Measurements from ENCODE around the gene EXOSC7. TPM values are rescaled to one million over a fixed set of nuclear protein-coding genes. Genes with fewer than 3 reads are reported as not detected.

Gene EXOSC7
- total and polyA plus RNA-seq, 7 donors = 27.8 to 54.8 (median 39.4) TPM

DNA sequence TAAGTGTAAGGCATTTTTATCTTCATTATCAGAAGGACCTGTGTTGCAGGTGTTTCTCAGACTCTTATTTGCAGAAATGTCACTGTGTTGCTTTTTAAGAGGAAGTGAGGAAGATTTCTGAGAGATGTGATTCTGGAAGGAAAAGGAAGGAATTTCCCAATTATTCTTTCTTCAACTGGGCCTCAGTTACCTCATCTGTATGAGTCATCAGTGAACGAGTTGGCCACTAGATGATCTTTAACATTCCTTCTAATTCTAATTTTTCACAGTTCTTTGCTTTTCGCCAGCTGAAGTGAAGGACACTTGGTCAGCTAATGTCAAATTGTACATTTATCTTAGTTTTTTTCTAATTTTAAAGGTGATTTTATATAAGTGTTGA lies 79.0 kb downstream of the EXOSC7 start:
- H3K4me3 ChIP-seq = no peak overlapping the region
- H3K4me1 ChIP-seq = peaks cover 36% of the 10 kb centered on the region
- intact Hi-C loops (cut with DNase I) = loop anchor here in 1 of 2 donors (5.0 kb wide), 1 partner anchor 62 kb away; no protein-coding TSS in a partner anchor
- H3K9me3 ChIP-seq = no peaks in the 10 kb centered on the region
- DNase-seq = no peak
- WGBS, 3 donors = 48 to 55% (median 51%) methylated on average over 2 of the region's 2 CpGs
- H3K27ac ChIP-seq = peak overlapping the region; percentile 20
- TF ChIP-seq, protein P1, sequence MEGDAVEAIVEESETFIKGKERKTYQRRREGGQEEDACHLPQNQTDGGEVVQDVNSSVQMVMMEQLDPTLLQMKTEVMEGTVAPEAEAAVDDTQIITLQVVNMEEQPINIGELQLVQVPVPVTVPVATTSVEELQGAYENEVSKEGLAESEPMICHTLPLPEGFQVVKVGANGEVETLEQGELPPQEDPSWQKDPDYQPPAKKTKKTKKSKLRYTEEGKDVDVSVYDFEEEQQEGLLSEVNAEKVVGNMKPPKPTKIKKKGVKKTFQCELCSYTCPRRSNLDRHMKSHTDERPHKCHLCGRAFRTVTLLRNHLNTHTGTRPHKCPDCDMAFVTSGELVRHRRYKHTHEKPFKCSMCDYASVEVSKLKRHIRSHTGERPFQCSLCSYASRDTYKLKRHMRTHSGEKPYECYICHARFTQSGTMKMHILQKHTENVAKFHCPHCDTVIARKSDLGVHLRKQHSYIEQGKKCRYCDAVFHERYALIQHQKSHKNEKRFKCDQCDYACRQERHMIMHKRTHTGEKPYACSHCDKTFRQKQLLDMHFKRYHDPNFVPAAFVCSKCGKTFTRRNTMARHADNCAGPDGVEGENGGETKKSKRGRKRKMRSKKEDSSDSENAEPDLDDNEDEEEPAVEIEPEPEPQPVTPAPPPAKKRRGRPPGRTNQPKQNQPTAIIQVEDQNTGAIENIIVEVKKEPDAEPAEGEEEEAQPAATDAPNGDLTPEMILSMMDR (IDR thresholded peaks at IDR 0.05) = no peak
- no peaks in the 10 kb centered on the region for H3K27me3 ChIP-seq (ENCODE audit: insufficient read depth in 3 of 3, low read length in 2 of 3)
- H3K36me3 ChIP-seq (ENCODE audit: insufficient read depth in 1 of 2, low read depth in 1 of 2) = no peaks in the 10 kb centered on the region
- ATAC-seq = no peak

DNA sequence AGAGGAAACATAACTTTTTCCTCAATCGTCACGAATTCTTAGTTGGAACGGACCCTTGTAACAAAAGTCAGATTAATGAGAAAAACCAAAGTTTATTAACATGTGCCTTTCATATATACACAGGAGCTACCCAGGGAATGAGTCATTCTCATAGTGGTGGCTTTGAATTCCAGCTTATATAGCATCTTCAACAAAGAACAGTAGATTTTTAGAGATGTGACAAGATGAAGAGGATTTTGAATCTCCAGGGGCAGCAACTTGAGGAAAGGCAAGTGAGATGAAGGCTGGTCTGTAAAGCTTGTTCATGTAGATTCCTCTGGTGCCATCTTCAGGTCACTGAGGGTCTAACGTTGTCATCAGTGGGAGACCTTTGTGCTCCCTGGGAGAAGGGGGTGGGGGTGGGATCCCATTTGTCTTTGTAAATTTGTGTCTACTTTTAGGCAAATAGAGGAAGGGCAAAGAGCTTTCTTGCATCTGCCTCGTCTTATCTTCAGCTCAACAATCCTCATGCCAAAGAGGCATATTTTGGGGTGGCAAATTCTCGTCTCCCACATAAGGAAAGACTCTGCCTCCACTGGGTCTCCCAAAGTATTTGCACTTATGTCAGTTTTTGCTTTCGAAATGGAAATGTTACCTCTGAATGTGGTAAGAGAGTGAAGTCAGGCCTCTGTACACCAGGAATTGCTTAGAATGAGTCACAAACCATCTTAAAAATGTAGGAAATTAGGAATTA lies 79.5 kb downstream of the EXOSC7 start:
- no peaks in the 10 kb centered on the region for H3K27me3 ChIP-seq (ENCODE audit: insufficient read depth in 3 of 3, low read length in 2 of 3)
- H3K36me3 ChIP-seq (ENCODE audit: insufficient read depth in 1 of 2, low read depth in 1 of 2) = no peaks in the 10 kb centered on the region
- WGBS, 3 donors = 65 to 73% (median 70%) methylated on average over 7 of the region's 7 CpGs
- DNase-seq (no peak), ATAC-seq (peak; percentile 44 to 70 (median 63))
- H3K4me3 ChIP-seq = no peak overlapping the region
- H3K4me1 ChIP-seq = peaks cover 36% of the 10 kb centered on the region
- intact Hi-C loops (cut with DNase I) = loop anchor here in 1 of 2 donors (5.0 kb wide), 1 partner anchor 62 kb away; no protein-coding TSS in a partner anchor
- H3K9me3 ChIP-seq = no peaks in the 10 kb centered on the region
- TF ChIP-seq, protein P1 (IDR thresholded peaks at IDR 0.05) = no peak
- H3K27ac ChIP-seq = peak overlapping the region; percentile 77

DNA sequence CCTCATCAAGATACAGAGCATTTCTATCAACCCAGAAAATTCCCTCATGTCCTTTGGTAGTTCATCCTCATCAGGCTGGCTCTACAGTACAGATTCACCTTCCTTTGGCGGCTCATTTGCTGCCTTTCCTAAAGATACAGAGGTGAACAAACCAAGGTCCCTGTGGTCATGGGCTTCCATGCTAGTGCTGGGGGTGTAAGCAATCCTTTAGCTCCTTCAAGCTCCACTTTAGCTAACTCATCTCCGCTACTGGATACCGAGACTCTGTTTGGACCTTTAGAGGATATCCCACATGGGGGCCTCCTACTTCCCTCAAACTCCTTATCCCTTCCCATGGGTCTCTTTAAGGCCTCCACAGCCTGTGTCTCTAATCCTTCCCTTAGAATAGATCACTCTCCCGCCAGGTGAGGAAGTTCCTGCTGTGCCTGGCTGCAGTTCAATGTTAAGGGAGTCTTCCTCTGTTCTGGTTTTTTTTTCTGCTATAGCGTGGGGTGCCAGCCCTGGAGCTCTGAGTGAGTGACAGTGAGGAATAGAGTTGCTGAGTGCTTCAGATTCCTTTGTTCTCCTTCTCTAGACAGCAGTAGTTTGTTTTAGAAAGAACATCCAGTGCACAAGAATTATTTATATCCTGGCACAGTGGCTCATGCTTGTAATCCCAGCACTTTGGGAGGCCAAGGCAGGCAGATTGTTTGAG lies 80.7 kb downstream of the EXOSC7 start:
- 32 to 50% (median 41%) methylated on average over 5 of the region's 5 CpGs for WGBS, 3 donors
- Histone ChIP-seq H3K36me3 (ENCODE audit: insufficient read depth in 1 of 2, low read depth in 1 of 2) (no peaks in the 10 kb centered on the region), H3K4me1 (peaks cover 36% of the 10 kb centered on the region), H3K27ac (peak overlapping the region; percentile 77), H3K9me3 (no peaks in the 10 kb centered on the region), H3K4me3 (no peak overlapping the region), H3K27me3 (ENCODE audit: insufficient read depth in 3 of 3, low read length in 2 of 3) (no peaks in the 10 kb centered on the region)
- intact Hi-C loops (cut with DNase I) = loop anchor here in 1 of 2 donors (5.0 kb wide), 1 partner anchor 61 kb away; no protein-coding TSS in a partner anchor
- no peak for DNase-seq
- peak; percentile 81 to 95 (median 90) for ATAC-seq
- TF ChIP-seq, protein P1 (IDR thresholded peaks at IDR 0.05) = no peak

- peak overlapping the region; percentile 77 for H3K27ac ChIP-seq
- TF ChIP-seq, protein P1 (IDR thresholded peaks at IDR 0.05) = no peak
- DNase-seq (no peak), ATAC-seq (no peak)
- H3K4me3 ChIP-seq = no peak overlapping the region
- WGBS, 3 donors = 91 to 94% (median 92%) methylated on average over 3 of the region's 3 CpGs
- no peaks in the 10 kb centered on the region for H3K36me3 ChIP-seq (ENCODE audit: insufficient read depth in 1 of 2, low read depth in 1 of 2)
- no peaks in the 10 kb centered on the region for H3K27me3 ChIP-seq (ENCODE audit: insufficient read depth in 3 of 3, low read length in 2 of 3)
- H3K9me3 ChIP-seq = no peaks in the 10 kb centered on the region
- H3K4me1 ChIP-seq = peaks cover 36% of the 10 kb centered on the region
- intact Hi-C loops (cut with DNase I) = loop anchor here in 1 of 2 donors (5.0 kb wide), 1 partner anchor 60 kb away; no protein-coding TSS in a partner anchor
Measured at GRCh38 chr3:45057557-45057956, 81.5 kb downstream of the EXOSC7 start.

Measured in psoas muscle (tissue), 8 donors.